Esophagus (tissue), 2 donors: ENCODE data around the gene CASQ1. TPM values are rescaled to one million over a fixed set of nuclear protein-coding genes. Genes with fewer than 3 reads are reported as not detected.

Experiments used
- polyA plus RNA-seq, 2 donors: library from polyadenylated mRNA; stranded (reverse); fragments of 200-250 nt; gene quantifications; one replicate each; pipeline ENCODE4 v1.2.3, GENCODE V29; 2013
- donor health status: healthy with polysubstance abuse.
- donor health status: Bipolar disorder and iron deficiency.

The CASQ1 gene
- polyA plus RNA-seq, 2 donors, result 0.14 to 0.35 TPM

Other genes starting within 250 kb of the CASQ1 start
- gene IGSF9, start 245.0 kb upstream of the CASQ1 start, polyA plus RNA-seq, result 10 to 100 TPM in 1 of 2 donors, 1 to 10 TPM in 1; 7.4 to 16.1 TPM
- under 1 TPM; 0.05 to 0.14 TPM for gene SLAMF9, start 236.3 kb upstream of the CASQ1 start, polyA plus RNA-seq
- gene PIGM, start 158.6 kb upstream of the CASQ1 start, polyA plus RNA-seq, result 1 to 10 TPM; 2.1 TPM
- gene KCNJ10, start 120.4 kb upstream of the CASQ1 start, polyA plus RNA-seq, result not detected
- not detected for gene KCNJ9, start 109.0 kb upstream of the CASQ1 start, polyA plus RNA-seq
- gene IGSF8, start 92.0 kb upstream of the CASQ1 start, polyA plus RNA-seq, result 10 to 100 TPM; 12.6 to 16.1 TPM
- 1 to 10 TPM; 3.4 to 4.3 TPM for gene ATP1A2, start 74.8 kb upstream of the CASQ1 start, polyA plus RNA-seq
- under 1 TPM in 1 of 2 donors, not detected in 1; 0.06 TPM for gene ATP1A4, start 39.0 kb upstream of the CASQ1 start, polyA plus RNA-seq
- gene PEA15, start 14.8 kb downstream of the CASQ1 start, polyA plus RNA-seq, result 100 to 1,000 TPM; 152 to 159 TPM
- 10 to 100 TPM; 47.8 to 55.0 TPM for gene DCAF8, start 72.0 kb downstream of the CASQ1 start, polyA plus RNA-seq
- 10 to 100 TPM in 1 of 2 donors, 1 to 10 TPM in 1; 8.1 to 20.1 TPM for gene PEX19, start 94.6 kb downstream of the CASQ1 start, polyA plus RNA-seq
- 10 to 100 TPM; 45.1 to 51.1 TPM for gene COPA, start 152.7 kb downstream of the CASQ1 start, polyA plus RNA-seq
- 10 to 100 TPM; 34.2 to 34.9 TPM for gene NCSTN, start 152.8 kb downstream of the CASQ1 start, polyA plus RNA-seq
- under 1 TPM; 0.08 to 0.09 TPM for gene NHLH1, start 176.5 kb downstream of the CASQ1 start, polyA plus RNA-seq
- 1 to 10 TPM; 4.5 to 6.8 TPM for gene VANGL2, start 210.0 kb downstream of the CASQ1 start, polyA plus RNA-seq